VCaP (cell line): Measurements from ENCODE around the gene RHPN2.

Experiments
- H3K27ac ChIP-seq: fragments of 450-650 bp; 2 replicates; pipeline ENCODE4 v1.5.1; 2017
- CTCF ChIP-seq: fragments of 450-650 bp; conservative IDR thresholded peaks from 2 replicates; pipeline ENCODE4 v1.5.1; 2017; ENCODE audit warnings: mild to moderate bottlenecking, moderate library complexity

RHPN2 gene

GRCh38 chr19:33098055-33098534 is 33.4 kb upstream of the RHPN2 start:
- no peak overlapping the region for H3K27ac ChIP-seq
- TF ChIP-seq CTCF = no peak

GRCh38 chr19:33096005-33096404 is 31.3 kb upstream of the RHPN2 start:
- no peak for TF ChIP-seq CTCF
- H3K27ac ChIP-seq = no peak overlapping the region

- no peak for TF ChIP-seq CTCF
- H3K27ac ChIP-seq = no peak overlapping the region
Measured at GRCh38 chr19:33094436-33095067, 29.9 kb upstream of the RHPN2 start.

- H3K27ac ChIP-seq = no peak overlapping the region
- TF ChIP-seq CTCF = no peak
Measured at GRCh38 chr19:33093420-33094210, 28.9 kb upstream of the RHPN2 start.

- peak overlapping the region; percentile 5 for H3K27ac ChIP-seq
- no peak for TF ChIP-seq CTCF
Measured at GRCh38 chr19:33090179-33090578, 25.5 kb upstream of the RHPN2 start.

- H3K27ac ChIP-seq = no peak overlapping the region
Measured at GRCh38 chr19:33089010-33089409, 24.3 kb upstream of the RHPN2 start.

GRCh38 chr19:33086955-33087354 is 22.3 kb upstream of the RHPN2 start:
- H3K27ac ChIP-seq = no peak overlapping the region
- no peak for TF ChIP-seq CTCF

More at GRCh38 chr19:33089010-33089409, 24.3 kb upstream of the RHPN2 start:
- TF ChIP-seq CTCF = no peak
